GM12864 (cell line): ENCODE results near the gene ARL8B.

ENCODE experiments used
- DNase-seq: peaks from one replicate; pipeline ENCODE4 v3.0.0-alpha.2; 2011; ENCODE audit warnings: low read depth
- H3K4me3 ChIP-seq: 2 replicates; pipeline ENCODE4 v1.5.1; 2011; ENCODE audit warnings: mild to moderate bottlenecking, low read depth, low read length, control low read depth
- TF ChIP-seq, protein P1 (sequence below): IDR thresholded peaks from 2 replicates; pipeline ENCODE4 v1.5.1; 2011; ENCODE audit warnings: low read depth, mild to moderate bottlenecking, moderate library complexity, low read length, control low read depth, inconsistent platforms; ENCODE audit errors: missing control alignments

Gene ARL8B

DNA sequence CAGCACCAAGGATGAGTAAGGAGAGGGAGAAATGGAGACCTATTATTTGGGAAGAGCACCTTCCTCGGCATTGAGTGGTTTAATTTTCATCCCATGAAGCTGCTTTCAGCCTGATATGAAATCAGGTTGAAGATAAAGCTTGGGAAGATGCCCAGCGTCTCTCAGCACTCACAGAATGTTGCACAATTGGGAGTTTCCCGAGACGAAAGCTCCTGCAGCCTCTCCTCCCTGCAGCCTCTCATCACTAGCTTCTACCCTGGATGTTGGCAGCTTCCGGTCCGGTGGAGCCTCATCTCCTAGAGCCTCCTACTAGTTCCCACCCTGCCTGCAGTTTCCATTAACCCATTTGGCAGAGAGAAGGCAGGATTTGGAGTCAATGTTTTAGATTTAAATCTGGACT is 105.7 kb downstream of the ARL8B start:
- TF ChIP-seq, protein P1, sequence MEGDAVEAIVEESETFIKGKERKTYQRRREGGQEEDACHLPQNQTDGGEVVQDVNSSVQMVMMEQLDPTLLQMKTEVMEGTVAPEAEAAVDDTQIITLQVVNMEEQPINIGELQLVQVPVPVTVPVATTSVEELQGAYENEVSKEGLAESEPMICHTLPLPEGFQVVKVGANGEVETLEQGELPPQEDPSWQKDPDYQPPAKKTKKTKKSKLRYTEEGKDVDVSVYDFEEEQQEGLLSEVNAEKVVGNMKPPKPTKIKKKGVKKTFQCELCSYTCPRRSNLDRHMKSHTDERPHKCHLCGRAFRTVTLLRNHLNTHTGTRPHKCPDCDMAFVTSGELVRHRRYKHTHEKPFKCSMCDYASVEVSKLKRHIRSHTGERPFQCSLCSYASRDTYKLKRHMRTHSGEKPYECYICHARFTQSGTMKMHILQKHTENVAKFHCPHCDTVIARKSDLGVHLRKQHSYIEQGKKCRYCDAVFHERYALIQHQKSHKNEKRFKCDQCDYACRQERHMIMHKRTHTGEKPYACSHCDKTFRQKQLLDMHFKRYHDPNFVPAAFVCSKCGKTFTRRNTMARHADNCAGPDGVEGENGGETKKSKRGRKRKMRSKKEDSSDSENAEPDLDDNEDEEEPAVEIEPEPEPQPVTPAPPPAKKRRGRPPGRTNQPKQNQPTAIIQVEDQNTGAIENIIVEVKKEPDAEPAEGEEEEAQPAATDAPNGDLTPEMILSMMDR, result no peak
- H3K4me3 ChIP-seq, result no peak overlapping the region
- no peak for DNase-seq

DNA sequence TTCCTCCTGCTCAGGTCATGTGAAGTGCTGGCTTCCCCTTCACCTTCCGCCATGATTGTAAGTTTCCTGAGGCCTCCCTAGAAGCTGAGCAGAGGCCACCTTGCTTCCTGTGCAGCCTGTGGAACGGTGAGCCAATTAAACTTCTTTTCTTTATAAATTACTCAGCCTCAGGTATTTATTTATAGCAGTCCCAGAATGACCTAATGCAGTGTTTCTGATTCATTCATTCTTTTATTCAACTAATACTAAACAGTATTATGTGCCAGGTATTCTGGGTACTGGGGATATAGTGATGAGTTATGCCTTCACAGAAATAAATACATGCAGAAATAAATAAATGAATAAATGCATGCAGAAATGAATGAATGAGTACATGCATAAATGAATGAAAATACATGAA is 107.3 kb downstream of the ARL8B start:
- DNase-seq, result no peak
- TF ChIP-seq, protein P1, result no peak

More for the DNA sequence above, 107.3 kb downstream of the ARL8B start:
- no peak overlapping the region for H3K4me3 ChIP-seq
